HUES6 (cell line): ENCODE measurements around the gene SH2D1B.

Experiments used
- H3K27ac ChIP-seq: 2 replicates; pipeline ENCODE4 v1.7.0; 2013; ENCODE audit warnings: low read depth, mild to moderate bottlenecking, low read length, inconsistent platforms
- H3K27me3 ChIP-seq: 2 replicates; pipeline ENCODE4 v1.6.1; 2013; ENCODE audit warnings: low read length; ENCODE audit not compliant: control insufficient read depth, insufficient read depth
- H3K36me3 ChIP-seq: 2 replicates; pipeline ENCODE4 v1.6.1; 2013; ENCODE audit warnings: low read length; ENCODE audit not compliant: control insufficient read depth, insufficient read depth
- H3K4me1 ChIP-seq: 2 replicates; pipeline ENCODE4 v1.6.1; 2013; ENCODE audit warnings: low read length; ENCODE audit not compliant: control insufficient read depth, insufficient read depth
- H3K4me3 ChIP-seq: 2 replicates; pipeline ENCODE4 v1.5.1; 2013; ENCODE audit warnings: low read depth, low read length
- H3K9ac ChIP-seq: one replicate; pipeline ENCODE4 v1.6.1; 2013; ENCODE audit warnings: mild to moderate bottlenecking, low read length
- H3K9me3 ChIP-seq: 2 replicates; pipeline ENCODE4 v1.6.1; 2013; ENCODE audit warnings: low read depth, low read length; ENCODE audit not compliant: control insufficient read depth, insufficient read depth

SH2D1B gene

DNA sequence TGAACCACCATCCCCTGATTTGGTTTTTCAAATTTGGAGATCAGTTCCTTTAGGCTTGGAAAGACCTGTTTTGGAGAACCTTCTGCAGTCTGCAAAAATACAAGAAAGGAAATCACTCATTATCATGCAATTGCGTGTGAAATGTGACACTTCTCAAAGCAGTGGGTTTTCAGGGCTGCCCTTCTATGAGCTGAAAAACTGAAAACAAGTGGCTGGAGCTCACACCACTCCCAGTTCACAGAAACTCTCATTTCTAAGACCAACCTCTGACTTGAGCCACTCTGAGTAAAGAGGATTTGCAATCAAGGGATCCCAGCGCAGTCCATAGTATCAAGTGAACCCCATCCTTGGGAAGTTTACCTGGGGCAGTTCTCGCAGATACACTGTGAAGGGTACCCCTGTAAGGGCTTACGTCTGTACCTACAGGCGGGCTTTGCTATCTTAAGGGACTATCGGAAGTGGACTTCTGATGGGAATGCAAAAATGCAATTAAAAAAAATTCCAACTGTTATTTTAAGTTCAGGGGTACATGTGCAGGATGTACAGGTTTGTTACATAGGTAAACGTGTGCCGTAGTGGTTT lies 12.8 kb downstream of the SH2D1B start:
- no peak overlapping the region for H3K27ac ChIP-seq
- peaks cover 21% of the 10 kb centered on the region for H3K4me1 ChIP-seq

DNA sequence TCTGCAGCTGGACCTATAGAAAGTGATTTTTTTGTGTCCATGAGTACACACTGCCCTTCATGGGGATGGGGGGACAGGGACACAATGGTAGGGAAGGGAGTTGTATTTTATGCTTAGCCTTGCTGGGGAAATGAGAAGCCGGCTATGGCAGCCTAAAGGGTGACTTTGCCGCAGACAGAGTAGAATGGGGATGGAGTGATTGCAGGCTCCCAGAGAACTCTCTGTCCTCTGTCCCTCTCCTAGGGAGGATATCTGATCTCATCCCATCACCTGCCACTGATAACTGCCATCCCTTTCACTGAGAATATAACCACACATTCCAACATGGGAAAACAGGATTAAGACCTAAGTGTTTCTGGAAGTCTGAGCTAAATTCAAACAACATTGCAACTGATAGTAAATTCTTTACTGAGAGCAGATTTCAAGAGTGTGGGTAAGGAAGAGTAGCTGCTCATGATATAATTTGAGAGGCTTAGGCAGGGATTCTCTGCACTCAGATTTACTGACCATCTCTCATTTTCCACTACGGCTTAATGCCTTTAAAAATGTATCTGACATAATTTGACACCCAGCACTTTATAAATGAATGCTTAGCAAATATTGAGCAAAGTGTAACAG lies 13.9 kb downstream of the SH2D1B start:
- Histone ChIP-seq H3K36me3 (no peaks in the 10 kb centered on the region), H3K4me1 (peaks cover 21% of the 10 kb centered on the region), H3K27ac (no peak overlapping the region), H3K27me3 (no peaks in the 10 kb centered on the region), H3K4me3 (no peak overlapping the region), H3K9ac (no peak overlapping the region), H3K9me3 (no peaks in the 10 kb centered on the region)

More for the DNA sequence above, 12.8 kb downstream of the SH2D1B start:
- no peaks in the 10 kb centered on the region for H3K36me3 ChIP-seq
- no peaks in the 10 kb centered on the region for H3K9me3 ChIP-seq
- H3K4me3 ChIP-seq: no peak overlapping the region
- no peak overlapping the region for H3K9ac ChIP-seq
- no peaks in the 10 kb centered on the region for H3K27me3 ChIP-seq

DNA sequence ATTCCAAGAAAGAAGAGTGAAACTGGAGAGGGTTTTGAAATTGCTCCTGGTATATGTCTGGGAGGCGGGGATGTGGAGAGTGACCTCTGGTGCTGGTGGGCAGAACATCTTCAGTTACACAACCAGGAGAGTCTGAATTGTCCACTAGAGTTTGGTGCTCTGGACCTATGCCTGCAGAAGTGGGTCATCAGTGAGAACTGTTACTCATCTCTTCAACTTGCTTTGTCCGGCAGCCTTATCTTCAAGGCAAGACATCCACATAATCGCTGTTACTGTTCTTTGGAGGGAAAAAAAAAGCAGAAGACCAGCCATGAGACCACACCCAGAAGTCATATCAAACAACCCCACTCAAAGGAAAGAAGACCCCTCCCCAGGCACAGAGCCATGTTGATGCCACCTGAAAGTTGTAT lies 14.9 kb downstream of the SH2D1B start:
- Histone ChIP-seq H3K9me3 (no peaks in the 10 kb centered on the region), H3K4me3 (no peak overlapping the region), H3K27me3 (no peaks in the 10 kb centered on the region), H3K4me1 (peaks cover 21% of the 10 kb centered on the region), H3K9ac (no peak overlapping the region), H3K36me3 (no peaks in the 10 kb centered on the region), H3K27ac (no peak overlapping the region)

DNA sequence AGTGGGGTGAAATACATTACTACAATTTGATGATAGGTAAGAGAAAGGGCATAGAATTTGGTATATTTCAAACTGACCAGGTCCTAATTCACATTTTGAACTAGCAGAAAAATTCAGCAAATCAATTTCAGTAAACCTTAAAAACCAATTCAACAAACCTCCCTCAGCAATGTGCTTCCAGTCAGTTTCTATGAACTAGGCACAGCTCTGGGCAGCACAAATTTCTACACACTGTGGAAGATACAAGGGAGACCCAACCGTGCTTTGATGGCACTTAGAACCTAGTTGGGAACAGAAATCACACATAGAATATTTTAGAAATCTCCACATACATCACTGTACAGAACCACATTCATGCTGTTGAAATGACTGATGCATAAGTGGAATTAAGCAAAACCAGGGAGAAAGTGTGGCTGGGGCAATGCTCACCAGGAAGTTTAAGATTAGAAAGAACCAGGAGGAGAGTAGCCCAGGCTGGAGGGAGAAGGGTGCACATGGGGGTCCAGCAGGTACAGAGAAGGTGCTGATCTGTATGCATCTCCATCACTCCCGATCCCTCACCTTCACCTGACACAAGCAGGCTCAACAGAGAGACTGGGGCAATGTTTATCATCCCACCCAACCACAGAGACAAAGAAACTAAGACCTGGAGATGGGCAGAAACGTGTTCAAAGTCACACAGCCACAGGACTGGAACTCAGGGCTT lies 15.6 kb downstream of the SH2D1B start:
- Histone ChIP-seq H3K36me3 (no peaks in the 10 kb centered on the region), H3K9ac (no peak overlapping the region), H3K9me3 (no peaks in the 10 kb centered on the region), H3K4me1 (peaks cover 28% of the 10 kb centered on the region), H3K27ac (no peak overlapping the region), H3K4me3 (no peak overlapping the region), H3K27me3 (no peaks in the 10 kb centered on the region)

DNA sequence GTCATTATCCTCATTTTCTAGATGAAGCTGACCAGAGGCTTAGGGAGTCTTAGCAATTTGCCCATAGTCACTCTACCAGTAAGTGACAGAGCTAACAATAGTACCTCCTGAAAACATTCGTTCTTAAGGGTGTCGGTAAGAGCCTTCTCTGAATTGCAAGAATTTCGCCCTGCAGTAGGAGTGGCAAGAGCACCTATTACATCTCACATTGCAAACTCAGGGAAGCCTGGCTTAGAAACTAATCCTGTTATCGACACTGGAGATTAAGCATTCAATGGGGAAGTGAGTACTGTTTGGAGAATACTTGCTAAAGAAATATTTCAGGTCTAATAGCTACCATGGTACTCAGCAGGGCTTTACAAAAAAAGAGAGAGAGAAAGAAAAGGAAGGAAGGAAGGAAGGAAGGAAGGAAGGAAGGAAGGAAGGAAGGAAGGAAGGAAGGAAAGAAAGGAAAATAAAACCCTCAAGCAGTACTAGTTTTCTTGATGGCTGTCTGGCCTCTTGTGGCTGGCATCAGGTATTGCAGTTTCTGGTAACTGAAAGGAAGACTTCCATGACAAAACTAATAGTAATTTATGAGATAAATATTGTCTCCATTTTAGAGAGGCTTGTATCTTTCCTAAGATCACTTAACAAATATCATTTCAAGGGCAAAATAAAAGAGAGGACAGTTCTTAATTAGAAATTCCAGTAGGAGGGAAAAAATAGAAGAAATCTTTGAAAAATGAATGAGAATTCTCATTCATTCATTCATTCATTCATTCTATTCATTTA lies 20.0 kb downstream of the SH2D1B start:
- H3K36me3 ChIP-seq: no peaks in the 10 kb centered on the region
- H3K9me3 ChIP-seq: no peaks in the 10 kb centered on the region
- no peak overlapping the region for H3K9ac ChIP-seq
- H3K4me3 ChIP-seq: no peak overlapping the region
- H3K4me1 ChIP-seq: peaks cover 19% of the 10 kb centered on the region
- H3K27me3 ChIP-seq: no peaks in the 10 kb centered on the region
- no peak overlapping the region for H3K27ac ChIP-seq

DNA sequence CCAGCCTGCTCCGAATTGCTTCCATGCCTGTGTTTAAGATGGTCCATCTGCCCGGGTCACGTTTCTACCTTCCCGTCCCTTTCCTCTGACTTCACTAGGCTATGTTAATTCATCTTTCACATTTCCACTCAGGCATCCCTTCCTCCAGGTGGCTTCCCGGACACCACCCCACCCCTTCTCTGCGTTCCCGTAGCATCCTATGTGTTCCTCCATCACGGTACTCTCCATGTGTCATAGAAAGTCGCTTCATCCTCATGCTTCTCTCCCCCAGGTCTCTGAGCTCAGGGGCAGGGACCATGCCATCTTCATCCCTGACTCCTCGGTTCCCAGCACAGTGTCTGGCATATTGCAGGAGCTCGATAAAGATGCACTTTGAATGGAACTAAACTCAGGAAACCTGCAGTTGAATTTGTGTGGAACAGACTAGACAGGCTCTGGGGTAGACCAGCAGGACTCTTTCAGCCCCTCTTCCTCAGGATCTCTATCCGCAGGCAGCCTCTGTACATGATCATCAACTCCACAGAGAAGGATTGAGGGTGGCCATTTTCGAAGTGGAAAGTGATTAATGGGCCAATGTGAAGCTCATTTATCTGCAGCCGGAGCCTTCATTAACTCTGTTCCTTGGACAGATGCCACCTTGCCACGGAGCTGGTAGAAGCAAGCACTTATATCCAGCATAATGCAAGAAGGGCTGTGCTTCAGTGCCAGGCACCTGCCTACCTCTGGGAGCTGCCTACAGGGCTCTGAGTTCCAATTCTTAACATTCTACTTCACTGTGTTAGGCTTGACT lies 21.3 kb downstream of the SH2D1B start:
- Histone ChIP-seq H3K27me3 (no peaks in the 10 kb centered on the region), H3K36me3 (no peaks in the 10 kb centered on the region), H3K9me3 (no peaks in the 10 kb centered on the region), H3K4me3 (no peak overlapping the region), H3K4me1 (peaks cover 19% of the 10 kb centered on the region), H3K9ac (no peak overlapping the region), H3K27ac (no peak overlapping the region)

DNA sequence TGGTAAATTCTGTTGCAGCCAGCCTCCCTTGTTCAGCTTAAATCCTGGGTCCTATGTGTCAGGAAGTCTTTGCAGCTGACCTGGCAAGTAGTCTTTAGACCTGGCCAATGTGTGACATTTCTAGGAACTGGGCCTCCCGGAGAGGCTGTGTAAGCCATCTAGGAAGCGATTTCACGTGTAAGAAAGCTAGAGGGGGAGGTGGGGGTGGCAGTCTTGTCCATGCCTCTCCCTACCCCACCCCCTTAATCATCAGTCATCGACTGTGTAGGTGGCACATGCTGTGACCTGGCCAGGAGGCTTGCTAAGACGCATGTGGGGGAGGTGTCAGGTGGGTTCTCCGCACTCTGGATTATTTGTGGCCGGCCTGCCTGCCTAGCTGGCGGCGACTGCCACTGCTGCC lies 22.0 kb downstream of the SH2D1B start:
- Histone ChIP-seq H3K4me3 (no peak overlapping the region), H3K9me3 (no peaks in the 10 kb centered on the region), H3K36me3 (no peaks in the 10 kb centered on the region; the same call in 1 of the 2 replicates), H3K27ac (no peak overlapping the region), H3K27me3 (no peaks in the 10 kb centered on the region), H3K9ac (no peak overlapping the region), H3K4me1 (peaks cover 19% of the 10 kb centered on the region)

DNA sequence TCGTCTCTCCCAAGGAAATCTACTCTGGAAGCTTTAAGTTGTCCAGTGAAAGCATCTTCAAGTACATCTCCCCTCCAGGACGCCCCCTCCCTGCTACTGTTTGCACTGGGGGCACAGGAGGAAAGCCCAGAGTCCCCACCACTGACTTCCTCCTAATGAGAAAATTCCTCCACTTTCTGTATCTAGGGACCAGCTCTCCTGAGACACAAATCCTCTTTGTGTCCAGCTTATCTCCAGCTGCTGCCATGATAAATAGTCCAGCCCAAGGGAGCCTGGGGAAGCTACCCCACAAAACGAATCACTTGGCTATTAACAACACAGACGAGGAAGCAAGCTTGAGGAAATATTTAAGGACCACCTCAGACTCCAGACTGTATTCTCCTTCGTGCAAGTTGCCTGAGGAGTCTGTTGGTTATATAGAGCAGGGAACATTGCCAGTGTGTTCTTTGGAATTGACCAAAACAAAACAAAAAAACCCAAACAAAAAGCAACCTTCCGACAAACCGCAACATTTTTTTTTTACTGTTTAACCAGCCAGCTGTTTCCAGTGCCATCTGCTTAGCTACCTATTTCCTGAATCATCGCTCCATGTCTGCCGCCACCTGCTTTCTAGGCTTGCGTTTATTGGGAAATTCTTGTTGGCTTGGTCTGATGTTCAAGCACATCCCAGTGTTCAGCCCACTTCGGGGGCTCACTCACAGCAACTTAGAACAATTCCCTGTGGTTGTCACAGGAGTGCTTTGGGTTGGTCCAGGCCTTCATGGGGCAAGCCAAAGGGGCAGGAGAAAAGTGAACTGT lies 22.7 kb downstream of the SH2D1B start:
- Histone ChIP-seq H3K9me3 (no peaks in the 10 kb centered on the region), H3K27me3 (no peaks in the 10 kb centered on the region), H3K9ac (no peak overlapping the region), H3K4me3 (no peak overlapping the region), H3K36me3 (no peaks in the 10 kb centered on the region; the same call in 1 of the 2 replicates), H3K4me1 (peaks cover 19% of the 10 kb centered on the region), H3K27ac (no peak overlapping the region)

DNA sequence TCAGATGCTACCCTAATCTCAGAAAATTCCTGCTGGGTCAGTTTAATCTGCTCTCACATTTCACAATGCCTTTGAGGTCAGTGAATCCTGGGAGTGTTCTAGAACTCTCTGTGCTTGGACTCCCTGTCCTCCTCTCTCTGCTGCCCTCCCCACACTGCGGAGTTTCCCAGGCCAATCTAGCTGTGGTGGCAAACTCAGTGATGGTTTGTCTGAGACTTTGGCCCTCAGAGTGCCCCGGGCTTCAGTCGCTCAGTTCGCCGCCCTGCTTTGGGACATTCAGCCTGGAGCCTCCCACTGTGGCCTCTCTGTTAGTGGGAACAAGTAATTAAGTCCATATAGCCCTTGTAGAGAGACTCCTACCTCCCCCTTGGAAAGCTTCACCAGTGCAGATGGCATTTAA lies 23.3 kb downstream of the SH2D1B start:
- H3K9ac ChIP-seq: no peak overlapping the region
- no peak overlapping the region for H3K27ac ChIP-seq
- no peaks in the 10 kb centered on the region for H3K9me3 ChIP-seq
- no peaks in the 10 kb centered on the region for H3K27me3 ChIP-seq
- H3K36me3 ChIP-seq: peaks cover 5% of the 10 kb centered on the region
- H3K4me1 ChIP-seq: peaks cover 19% of the 10 kb centered on the region
- no peak overlapping the region for H3K4me3 ChIP-seq

DNA sequence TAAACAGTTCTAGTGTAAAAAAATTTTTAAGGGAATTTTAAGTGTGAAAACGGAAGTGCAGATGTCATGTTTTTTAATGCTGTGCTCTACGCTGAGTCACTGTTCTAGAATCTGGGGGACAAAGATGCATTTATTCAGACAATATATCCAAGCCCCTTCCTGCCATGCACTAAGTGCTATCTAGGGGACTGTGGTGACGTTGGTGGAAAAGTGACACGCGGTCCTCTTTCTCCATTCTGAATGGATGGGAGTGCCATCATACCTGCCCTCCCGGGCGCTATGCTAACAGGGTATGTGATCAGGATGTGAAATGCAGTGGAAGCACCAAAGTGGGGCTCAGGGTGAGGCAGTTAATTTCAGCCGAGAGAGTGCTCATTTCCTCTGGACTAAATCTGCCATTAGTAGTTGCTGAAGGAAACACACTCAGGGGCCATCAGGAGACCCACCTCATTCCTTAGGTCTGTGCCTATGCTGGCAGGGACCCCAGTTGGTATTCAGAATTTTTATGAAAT lies 23.8 kb downstream of the SH2D1B start:
- peaks cover 19% of the 10 kb centered on the region for H3K4me1 ChIP-seq
- no peak overlapping the region for H3K4me3 ChIP-seq
- H3K36me3 ChIP-seq: peaks cover 10% of the 10 kb centered on the region
- no peaks in the 10 kb centered on the region for H3K27me3 ChIP-seq
- H3K9ac ChIP-seq: no peak overlapping the region
- H3K9me3 ChIP-seq: no peaks in the 10 kb centered on the region
- H3K27ac ChIP-seq: no peak overlapping the region
